SU-DHL-6 (cell line): ENCODE data around the gene ITGB4.

Experiments
- H2AFZ ChIP-seq: fragments of 200-600 bp; sonication (generic); 2 replicates; pipeline ENCODE4 v1.6.1; 2014; ENCODE audit warnings: low read depth, mild to moderate bottlenecking, moderate library complexity, mixed read lengths, antibody characterized with exemption, low read length; ENCODE audit not compliant: severe bottlenecking
- H3F3A ChIP-seq: fragments of 200-600 bp; shearing (Covaris generic); 2 replicates; pipeline ENCODE4 v1.6.0; 2016; ENCODE audit warnings: antibody characterized with exemption, mild to moderate bottlenecking; ENCODE audit not compliant: insufficient read depth
- H3K27ac ChIP-seq: fragments of 200-600 bp; sonication (generic); 2 replicates; pipeline ENCODE4 v1.5.1; 2016; ENCODE audit warnings: low read depth, mild to moderate bottlenecking, low read length, moderate library complexity, mixed read lengths
- H3K27me3 ChIP-seq: fragments of 200-600 bp; sonication (generic), shearing (Covaris generic); 2 replicates; pipeline ENCODE4 v1.6.0; 2014; ENCODE audit warnings: mild to moderate bottlenecking, low read length
- H3K36me3 ChIP-seq: fragments of 200-600 bp; sonication (generic); 2 replicates; pipeline ENCODE4 v1.6.1; 2014; ENCODE audit warnings: mild to moderate bottlenecking, low read length, mixed read lengths
- H3K4me2 ChIP-seq: fragments of 300-600, 200-600 bp; shearing (Covaris generic), sonication (generic); 2 replicates; pipeline ENCODE4 v1.6.0; 2014; ENCODE audit warnings: low read length, low read depth, mild to moderate bottlenecking; ENCODE audit not compliant: poor library complexity, severe bottlenecking
- H3K4me3 ChIP-seq: fragments of 200-600 bp; sonication (generic); 2 replicates; pipeline ENCODE4 v1.5.1; 2014; ENCODE audit warnings: antibody characterized with exemption, low read length, mild to moderate bottlenecking, mixed read lengths; ENCODE audit not compliant: insufficient read depth, poor library complexity, severe bottlenecking
- H3K79me2 ChIP-seq: fragments of 200-600 bp; sonication (generic); 2 replicates; pipeline ENCODE4 v1.6.1; 2014; ENCODE audit warnings: mild to moderate bottlenecking, low read length, moderate library complexity; ENCODE audit not compliant: insufficient read depth
- H3K9ac ChIP-seq: fragments of 200-600 bp; sonication (generic); 2 replicates; pipeline ENCODE4 v1.7.0; 2014; ENCODE audit warnings: mild to moderate bottlenecking, low read length
- H3K9me2 ChIP-seq: fragments of 200-600 bp; sonication (generic); replicated peaks from 2 replicates; pipeline ENCODE4 v1.6.1; 2014; ENCODE audit warnings: low read length; ENCODE audit not compliant: insufficient read depth
- H3K9me3 ChIP-seq: fragments of 200-600 bp; sonication (generic); 2 replicates; pipeline ENCODE4 v1.6.1; 2014; ENCODE audit warnings: low read length, mixed read lengths; ENCODE audit not compliant: insufficient read depth
- H4K20me1 ChIP-seq: fragments of 200-600 bp; sonication (generic); 2 replicates; pipeline ENCODE4 v1.6.1; 2014; ENCODE audit warnings: low read depth, mild to moderate bottlenecking, antibody characterized with exemption, low read length, moderate library complexity, mixed read lengths
- EZH2phosphoT487 ChIP-seq: fragments of 200-600 bp; sonication (generic), shearing (Covaris generic); conservative IDR thresholded peaks from 2 replicates; pipeline ENCODE4 v1.6.1; 2018; ENCODE audit warnings: mild to moderate bottlenecking, antibody characterized with exemption, low read length, moderate library complexity, mixed read lengths
- TF ChIP-seq, protein P1 (sequence below): fragments of 200-600 bp; sonication (generic); IDR thresholded peaks from one replicate; pipeline ENCODE4 v1.5.1; 2017; ENCODE audit warnings: antibody characterized with exemption, mild to moderate bottlenecking, low read length, moderate library complexity; ENCODE audit not compliant: insufficient read depth, poor library complexity, severe bottlenecking

Gene ITGB4

GRCh38 chr17:75721463-75722011, 278 bp downstream of the ITGB4 start:
- Histone ChIP-seq H3K4me2 (peak overlapping the region; percentile 53), H3K4me3 (peak overlapping the region; percentile 32), H2AFZ (no peak overlapping the region)

DNA sequence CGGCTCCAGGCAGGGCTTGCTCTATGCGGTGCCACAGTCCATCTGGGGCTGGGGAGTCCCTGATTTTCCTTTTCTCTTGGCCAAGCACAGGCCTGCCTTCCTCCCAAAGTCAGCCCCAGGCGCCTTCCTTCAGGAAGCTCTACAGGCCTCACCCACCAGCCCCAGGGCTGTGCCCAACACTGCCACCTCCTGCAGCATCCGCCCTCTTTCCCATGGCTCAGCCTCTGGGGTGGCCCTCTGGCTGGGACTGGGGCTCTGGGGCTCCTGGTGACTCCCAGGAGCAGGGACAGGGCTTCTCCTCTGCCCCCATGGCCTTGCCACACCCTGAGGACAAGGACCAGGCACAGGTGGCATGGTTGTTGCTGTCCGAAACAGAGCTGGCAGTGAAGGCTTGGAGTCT, 817 bp downstream of the ITGB4 start:
- Histone ChIP-seq H3K4me2 (no peak overlapping the region), H2AFZ (no peak overlapping the region), H3K4me3 (no peak overlapping the region), H3F3A (no peaks in the 10 kb centered on the region), H3K9me2 (no peaks in the 10 kb centered on the region), H3K27ac (no peak overlapping the region), H3K27me3 (no peaks in the 10 kb centered on the region), H4K20me1 (no peaks in the 10 kb centered on the region), H3K36me3 (no peaks in the 10 kb centered on the region), H3K79me2 (no peaks in the 10 kb centered on the region), H3K9ac (no peak overlapping the region), H3K9me3 (no peaks in the 10 kb centered on the region)
- TF ChIP-seq, protein P1, sequence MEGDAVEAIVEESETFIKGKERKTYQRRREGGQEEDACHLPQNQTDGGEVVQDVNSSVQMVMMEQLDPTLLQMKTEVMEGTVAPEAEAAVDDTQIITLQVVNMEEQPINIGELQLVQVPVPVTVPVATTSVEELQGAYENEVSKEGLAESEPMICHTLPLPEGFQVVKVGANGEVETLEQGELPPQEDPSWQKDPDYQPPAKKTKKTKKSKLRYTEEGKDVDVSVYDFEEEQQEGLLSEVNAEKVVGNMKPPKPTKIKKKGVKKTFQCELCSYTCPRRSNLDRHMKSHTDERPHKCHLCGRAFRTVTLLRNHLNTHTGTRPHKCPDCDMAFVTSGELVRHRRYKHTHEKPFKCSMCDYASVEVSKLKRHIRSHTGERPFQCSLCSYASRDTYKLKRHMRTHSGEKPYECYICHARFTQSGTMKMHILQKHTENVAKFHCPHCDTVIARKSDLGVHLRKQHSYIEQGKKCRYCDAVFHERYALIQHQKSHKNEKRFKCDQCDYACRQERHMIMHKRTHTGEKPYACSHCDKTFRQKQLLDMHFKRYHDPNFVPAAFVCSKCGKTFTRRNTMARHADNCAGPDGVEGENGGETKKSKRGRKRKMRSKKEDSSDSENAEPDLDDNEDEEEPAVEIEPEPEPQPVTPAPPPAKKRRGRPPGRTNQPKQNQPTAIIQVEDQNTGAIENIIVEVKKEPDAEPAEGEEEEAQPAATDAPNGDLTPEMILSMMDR, result no peak
- no peak for TF ChIP-seq EZH2phosphoT487

More at GRCh38 chr17:75721463-75722011, 278 bp downstream of the ITGB4 start:
- H3K9ac ChIP-seq, result no peak overlapping the region; the same call in 1 of the 2 replicates
- H3K79me2 ChIP-seq, result no peaks in the 10 kb centered on the region
- no peaks in the 10 kb centered on the region for H3K9me2 ChIP-seq
- TF ChIP-seq, protein P1, result no peak
- no peak for TF ChIP-seq EZH2phosphoT487
- H3K36me3 ChIP-seq, result no peaks in the 10 kb centered on the region
- no peaks in the 10 kb centered on the region for H3K27me3 ChIP-seq
- H3K9me3 ChIP-seq, result no peaks in the 10 kb centered on the region
- no peaks in the 10 kb centered on the region for H3F3A ChIP-seq
- no peak overlapping the region for H3K27ac ChIP-seq
- H4K20me1 ChIP-seq, result no peaks in the 10 kb centered on the region

DNA sequence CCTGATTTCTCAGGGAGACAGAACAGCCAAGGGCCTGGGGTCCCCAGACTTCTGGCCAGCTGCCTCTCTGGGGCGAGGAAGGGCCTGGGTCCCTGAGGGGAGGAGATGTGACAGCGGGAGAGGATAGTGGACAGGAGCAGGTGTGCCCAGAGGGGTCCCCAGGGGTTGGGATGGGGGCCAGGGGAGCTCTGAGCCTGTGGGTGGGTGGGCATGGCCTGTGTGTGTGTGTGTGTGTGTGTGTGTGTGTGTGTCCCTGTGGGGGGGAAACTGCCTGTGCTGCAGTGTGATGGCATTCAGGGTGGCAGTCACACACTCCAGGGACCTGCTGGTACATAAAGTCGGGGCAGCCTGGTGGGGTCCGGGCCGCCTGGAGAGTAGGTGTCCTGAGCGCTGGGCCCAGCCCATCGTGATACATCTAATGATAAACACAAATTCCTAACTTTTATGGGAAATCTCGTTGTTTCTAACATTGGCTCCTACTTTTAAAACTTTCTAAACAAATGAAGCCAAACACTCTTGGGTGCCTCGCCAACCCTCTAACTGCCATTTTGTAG, 1.4 kb downstream of the ITGB4 start:
- H3K9me3 ChIP-seq, result no peaks in the 10 kb centered on the region
- H3K36me3 ChIP-seq, result no peaks in the 10 kb centered on the region
- H3K27me3 ChIP-seq, result no peaks in the 10 kb centered on the region
- no peaks in the 10 kb centered on the region for H3F3A ChIP-seq
- H3K79me2 ChIP-seq, result no peaks in the 10 kb centered on the region
- TF ChIP-seq EZH2phosphoT487, result no peak
- TF ChIP-seq, protein P1, result no peak
- H3K27ac ChIP-seq, result no peak overlapping the region
- no peak overlapping the region for H2AFZ ChIP-seq
- no peaks in the 10 kb centered on the region for H3K9me2 ChIP-seq
- no peak overlapping the region for H3K9ac ChIP-seq
- no peak overlapping the region for H3K4me2 ChIP-seq
- H3K4me3 ChIP-seq, result no peak overlapping the region
- H4K20me1 ChIP-seq, result no peaks in the 10 kb centered on the region
